ENCODE measurements around the gene PEMT. TPM values are rescaled to one million over a fixed set of nuclear protein-coding genes. Genes with fewer than 3 reads are reported as not detected.

PEMT gene
- total and polyA plus RNA-seq, 2 experiments from 2014 or later, result 54.8 to 55.2 TPM

DNA sequence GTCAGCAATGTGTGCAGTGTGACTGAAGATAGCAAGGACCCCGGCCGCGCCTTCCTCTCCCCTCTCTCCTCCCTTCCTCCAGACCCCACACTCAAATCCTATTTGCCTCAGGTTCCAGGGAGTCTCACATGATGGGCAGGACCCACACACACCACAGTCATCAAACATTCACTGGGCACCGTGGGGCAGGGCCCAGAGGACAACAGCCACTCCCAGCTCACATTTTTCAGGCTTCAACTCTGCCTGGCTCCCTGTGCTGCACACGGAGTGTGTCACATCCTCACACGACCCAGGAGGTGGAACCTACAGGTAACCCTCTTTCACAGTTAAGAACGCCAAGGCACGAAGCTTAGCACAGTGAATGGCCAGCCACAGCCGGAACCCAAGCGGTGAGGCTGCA, 30.5 kb downstream of the PEMT start (continued):
- TF ChIP-seq, protein P1, sequence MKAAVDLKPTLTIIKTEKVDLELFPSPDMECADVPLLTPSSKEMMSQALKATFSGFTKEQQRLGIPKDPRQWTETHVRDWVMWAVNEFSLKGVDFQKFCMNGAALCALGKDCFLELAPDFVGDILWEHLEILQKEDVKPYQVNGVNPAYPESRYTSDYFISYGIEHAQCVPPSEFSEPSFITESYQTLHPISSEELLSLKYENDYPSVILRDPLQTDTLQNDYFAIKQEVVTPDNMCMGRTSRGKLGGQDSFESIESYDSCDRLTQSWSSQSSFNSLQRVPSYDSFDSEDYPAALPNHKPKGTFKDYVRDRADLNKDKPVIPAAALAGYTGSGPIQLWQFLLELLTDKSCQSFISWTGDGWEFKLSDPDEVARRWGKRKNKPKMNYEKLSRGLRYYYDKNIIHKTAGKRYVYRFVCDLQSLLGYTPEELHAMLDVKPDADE (IDR thresholded peaks at IDR 0.05), result no peak
- no peak for TF ChIP-seq ZNF462 (CRISPR knock-in tag; IDR thresholded peaks at IDR 0.05)

DNA sequence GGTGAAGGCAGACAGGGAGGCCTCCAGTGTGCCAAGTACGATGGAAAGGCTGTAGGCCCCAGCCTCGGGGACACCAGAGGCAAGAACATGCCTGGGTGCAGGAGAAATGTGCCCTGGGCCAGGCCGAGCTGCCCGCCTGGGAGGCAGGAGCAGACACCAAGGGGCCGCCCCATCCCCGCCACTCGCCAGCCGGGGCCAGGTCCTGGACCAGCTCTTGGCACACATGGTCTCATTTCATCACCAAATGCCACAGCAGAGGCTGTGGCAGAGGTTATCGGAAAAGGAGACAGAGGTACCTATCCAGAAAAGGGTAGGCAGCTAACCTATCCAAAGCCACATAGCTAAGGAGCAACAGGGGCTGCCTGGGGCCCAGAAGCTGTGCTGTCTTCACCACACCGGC, 31.3 kb downstream of the PEMT start:
- Histone ChIP-seq H4K20me1 (replicated peaks; ENCODE audit: insufficient read depth) (no peaks in the 10 kb centered on the region; the same call in 1 of the 2 replicates), H3F3A (replicated peaks; ENCODE audit: low read depth) (no peaks in the 10 kb centered on the region), H2AFZ (no peak overlapping the region), H3K9me2 (ENCODE audit: insufficient read depth) (no peaks in the 10 kb centered on the region), H3K27ac (ENCODE audit: low read depth) (no peak overlapping the region), H3K79me2 (replicated peaks; ENCODE audit: insufficient read depth) (no peaks in the 10 kb centered on the region), H3K4me1 (ENCODE audit: insufficient read depth) (no peaks in the 10 kb centered on the region; the same call in 1 of the 2 replicates), H3K4me3 (no peak overlapping the region), H3K27me3 (ENCODE audit: insufficient read depth) (no peaks in the 10 kb centered on the region), H3K36me3 (ENCODE audit: insufficient read depth) (no peaks in the 10 kb centered on the region), H3K4me2 (no peak overlapping the region)
- Mint-ChIP-seq H3K4me3 (no peak overlapping the region), H3K9me3 (no peaks in the 10 kb centered on the region), H3K27ac (no peak overlapping the region), H3K36me3 (ENCODE audit: low read depth) (no peaks in the 10 kb centered on the region), H3K4me1 (peaks cover 9% of the 10 kb centered on the region), H3K27me3 (ENCODE audit: insufficient read depth, low read depth, poor library complexity) (peaks cover 9% of the 10 kb centered on the region)
- DNase-seq (ENCODE audit: low spot score) (no peak), ATAC-seq (no peak)
- TF ChIP-seq EZH2phosphoT487 (IDR thresholded peaks at IDR 0.05; ENCODE audit: unreplicated experiment), result no peak
- TF ChIP-seq POLR2AphosphoS5 (IDR thresholded peaks at IDR 0.05; ENCODE audit: low read depth), result no peak
- TF ChIP-seq ZNF462 (CRISPR knock-in tag; IDR thresholded peaks at IDR 0.05), result no peak
- no peak for TF ChIP-seq NANOG (IDR thresholded peaks at IDR 0.05; ENCODE audit: borderline replicate concordance)
